GM19328 (cell line): ENCODE results near the gene OR13J1.

ENCODE experiments used
- ATAC-seq: cut with Tn5 transposase; IDR thresholded peaks from one replicate; pipeline ENCODE4 v1.9.1; 2021; ENCODE audit warnings: mild to moderate bottlenecking, moderate library complexity; ENCODE audit not compliant: unreplicated experiment

OR13J1 gene

DNA sequence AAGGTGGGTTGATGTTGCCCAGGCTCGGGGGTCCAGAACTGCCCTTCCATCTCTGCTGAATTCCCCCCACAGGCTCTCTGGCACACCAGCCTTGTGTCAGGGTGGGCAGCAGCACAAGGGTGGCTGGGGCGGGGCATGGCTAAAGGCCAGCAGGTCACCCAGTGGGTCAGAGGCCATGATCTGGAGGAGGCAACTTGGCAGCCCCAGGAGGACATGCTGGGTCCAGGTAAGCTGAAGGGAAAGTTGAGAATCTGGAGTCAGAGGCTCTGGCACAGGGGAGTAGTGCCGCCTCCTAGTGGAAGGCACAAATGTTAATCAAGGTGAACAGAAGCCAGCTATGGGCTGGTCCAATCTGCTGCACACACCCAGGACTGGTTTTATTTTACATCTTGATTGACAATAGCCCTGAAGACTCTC, 35.0 kb downstream of the OR13J1 start:
- ATAC-seq: no peak

DNA sequence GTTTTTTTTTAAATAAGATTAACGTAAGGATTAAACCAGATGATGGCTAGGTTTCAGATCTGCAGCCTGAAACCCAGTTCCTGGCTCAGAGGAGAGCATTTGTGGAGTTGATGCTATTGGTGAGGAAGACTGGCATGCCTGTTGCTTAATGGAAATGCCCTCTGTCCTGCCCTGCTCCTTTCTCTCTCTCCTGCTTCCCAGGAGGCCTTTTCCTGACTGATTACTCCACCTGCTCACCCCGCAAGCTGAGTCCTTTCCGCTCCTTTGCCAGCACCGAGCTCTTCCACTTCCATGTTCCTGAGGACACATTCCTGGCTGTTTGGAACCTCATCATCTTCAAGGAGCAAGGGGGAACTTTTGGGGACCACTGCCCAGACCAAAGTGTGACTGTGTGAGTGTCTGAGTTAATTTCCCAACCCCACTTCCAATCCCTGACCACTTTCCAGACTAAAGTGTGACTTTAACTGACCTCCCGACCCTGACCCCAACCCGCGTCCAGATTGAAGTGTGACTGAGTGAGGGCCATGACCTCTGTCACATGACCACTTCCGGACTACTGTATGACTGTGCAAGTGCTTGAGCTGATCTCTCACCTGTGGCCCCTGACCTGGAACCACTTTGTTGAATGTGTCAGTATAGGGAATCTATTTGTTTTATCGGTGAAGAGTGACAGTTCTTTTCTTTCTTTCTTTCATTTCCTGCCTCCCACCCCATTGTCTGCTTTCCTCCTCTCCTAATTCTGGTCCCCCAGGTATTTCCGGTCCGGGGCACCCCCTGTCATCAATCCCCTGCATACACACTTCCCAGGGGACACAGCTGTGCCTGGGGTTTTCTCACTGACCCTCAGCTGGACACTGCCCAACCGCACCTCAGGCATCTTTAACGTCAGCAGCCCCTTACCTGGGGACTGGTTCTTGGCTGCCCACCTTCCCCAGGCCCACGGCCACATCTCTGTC, 35.7 kb downstream of the OR13J1 start:
- no peak for ATAC-seq

- no peak for ATAC-seq
These were observed 37.4 kb downstream of the OR13J1 start for GRCh38 chr9:35832814-35833213.

- ATAC-seq: no peak
These were observed 39.2 kb downstream of the OR13J1 start for GRCh38 chr9:35831040-35831439.

DNA sequence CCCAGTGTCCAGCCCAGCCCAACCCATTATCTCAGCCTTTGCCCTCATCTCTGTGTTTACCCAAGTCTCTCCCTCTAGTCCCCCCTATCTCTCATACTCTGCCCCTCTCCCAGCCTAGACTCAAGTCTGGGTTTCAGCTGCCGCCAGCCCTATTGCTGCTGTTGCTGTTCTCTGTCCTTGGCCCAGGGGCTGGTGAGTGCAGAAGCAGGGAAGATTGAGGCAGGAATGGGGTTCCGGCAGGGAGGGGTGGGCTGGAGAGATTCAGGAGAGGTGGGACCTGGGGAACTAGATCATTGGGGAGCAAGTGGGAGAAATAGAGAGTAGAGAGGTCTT, 40.5 kb downstream of the OR13J1 start:
- ATAC-seq: no peak

DNA sequence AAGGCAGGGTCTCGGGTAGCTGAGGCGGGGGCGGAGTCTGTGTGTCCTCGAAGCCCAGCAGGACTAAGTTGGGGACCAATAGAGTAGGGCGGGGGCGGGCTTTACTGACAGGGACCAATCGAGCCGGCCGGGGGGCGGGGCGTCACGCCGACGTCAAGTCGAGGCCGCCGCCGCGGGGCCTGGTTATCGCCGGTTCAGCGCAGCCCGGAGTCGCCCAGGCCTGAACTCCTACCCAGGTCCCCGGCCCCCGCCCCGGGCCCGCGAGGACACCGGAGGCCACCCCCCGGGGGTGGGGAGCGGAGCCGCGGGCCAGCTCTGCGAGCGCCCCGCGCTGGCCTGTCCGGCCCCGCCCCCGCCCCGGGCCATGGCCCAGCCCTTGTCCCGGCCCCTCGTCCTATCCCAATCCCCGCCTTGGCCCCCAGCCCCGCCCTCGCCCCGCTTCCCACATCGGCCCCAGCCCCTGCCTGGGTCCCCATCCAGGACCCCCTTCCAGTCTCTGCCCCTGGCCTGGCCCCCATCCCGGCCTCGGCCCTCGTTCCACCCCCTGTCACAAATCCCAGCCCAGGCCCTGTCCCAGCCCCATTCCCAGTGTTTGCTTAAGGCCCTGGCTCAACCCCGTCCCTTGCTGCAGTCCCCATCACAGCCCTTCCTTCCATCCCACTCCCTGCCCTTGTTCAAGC, 41.0 kb downstream of the OR13J1 start, which contains the start of gene TMEM8B:
TMEM8B (plus strand) TSS at position 145 of the 680 bp plus-strand sequence; CDS start at position 365, 220 bp downstream.
- peak; percentile 72 for ATAC-seq

- ATAC-seq: no peak
These were observed 41.5 kb downstream of the OR13J1 start, which contains the start of gene FAM221B for GRCh38 chr9:35828716-35829083. TSS of gene FAM221B (minus strand) at chr9:35828732. CDS start at chr9:35826161, 2,571 bp downstream.

- ATAC-seq: no peak
These were observed 42.7 kb downstream of the OR13J1 start for GRCh38 chr9:35827486-35827885.

- ATAC-seq: no peak
These were observed 44.0 kb downstream of the OR13J1 start for GRCh38 chr9:35826071-35826701.

DNA sequence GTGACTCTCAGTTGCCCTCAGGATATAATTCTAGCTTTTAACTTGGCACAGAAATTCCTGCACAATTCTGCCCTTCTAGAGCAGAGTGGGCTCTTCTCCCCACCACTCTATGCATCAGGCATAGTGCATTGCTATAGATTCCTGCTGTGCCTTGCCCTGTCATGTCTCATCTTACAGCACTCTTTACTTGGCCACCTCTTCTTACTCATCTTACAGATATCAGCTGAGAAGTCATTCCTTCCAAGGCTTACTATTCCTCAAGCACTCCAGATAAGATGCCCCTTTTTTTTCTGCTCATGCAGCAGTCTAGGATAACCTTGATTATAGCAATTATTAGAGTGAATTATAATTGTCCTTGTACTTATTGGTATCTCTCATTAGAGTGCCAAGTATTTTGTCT, 47.3 kb downstream of the OR13J1 start:
- no peak for ATAC-seq

GRCh38 chr9:35820076-35820475, 50.1 kb downstream of the OR13J1 start:
- ATAC-seq: no peak
